Embryonic facial prominence (tissue), 1 donor: ENCODE results near the gene PTPRN2.

Experiments
- DNase-seq: peaks from one replicate; pipeline ENCODE4 v3.0.0-alpha.2; 2016; ENCODE audit errors: extremely low spot score

PTPRN2 gene

GRCh38 chr7:158576050-158576762 is 11.4 kb downstream of the PTPRN2 start:
- DNase-seq, result no peak

- no peak for DNase-seq
Observed at GRCh38 chr7:158574308-158575036, 13.2 kb downstream of the PTPRN2 start.

- no peak for DNase-seq
Observed at GRCh38 chr7:158573310-158573709, 14.3 kb downstream of the PTPRN2 start.

- DNase-seq, result no peak
Observed at GRCh38 chr7:158572000-158572828, 15.4 kb downstream of the PTPRN2 start.

GRCh38 chr7:158570449-158571170 is 17.0 kb downstream of the PTPRN2 start:
- no peak for DNase-seq

- DNase-seq, result no peak
Observed at GRCh38 chr7:158569858-158570323, 17.7 kb downstream of the PTPRN2 start.

GRCh38 chr7:158568974-158569857 is 18.4 kb downstream of the PTPRN2 start:
- DNase-seq, result no peak

GRCh38 chr7:158567153-158567603 is 20.4 kb downstream of the PTPRN2 start:
- DNase-seq, result no peak

GRCh38 chr7:158564663-158565035 is 23.0 kb downstream of the PTPRN2 start:
- no peak for DNase-seq

- DNase-seq, result no peak
Observed at GRCh38 chr7:158563911-158564662, 23.5 kb downstream of the PTPRN2 start.

- no peak for DNase-seq
Observed at GRCh38 chr7:158563051-158563450, 24.6 kb downstream of the PTPRN2 start.

- no peak for DNase-seq
Observed at GRCh38 chr7:158562517-158562916, 25.1 kb downstream of the PTPRN2 start.

GRCh38 chr7:158561659-158562058 is 26.0 kb downstream of the PTPRN2 start:
- DNase-seq, result no peak

- no peak for DNase-seq
Observed at GRCh38 chr7:158560386-158560785, 27.2 kb downstream of the PTPRN2 start.

- DNase-seq, result no peak
Observed at GRCh38 chr7:158559356-158559755, 28.3 kb downstream of the PTPRN2 start.

GRCh38 chr7:158558816-158559215 is 28.8 kb downstream of the PTPRN2 start:
- no peak for DNase-seq

GRCh38 chr7:158557441-158557755 is 30.2 kb downstream of the PTPRN2 start:
- no peak for DNase-seq

GRCh38 chr7:158556721-158557440 is 30.7 kb downstream of the PTPRN2 start:
- DNase-seq, result no peak

GRCh38 chr7:158555034-158555520 is 32.5 kb downstream of the PTPRN2 start:
- DNase-seq, result no peak
